Fibroblast of villous mesenchyme (primary cell): ENCODE data around the gene ZSCAN5A. TPM values are rescaled to one million over a fixed set of nuclear protein-coding genes. Genes with fewer than 3 reads are reported as not detected.

Experiments used
- DNase-seq: peaks from one replicate; pipeline ENCODE4 v3.0.0-alpha.2; 2010; ENCODE audit warnings: low read depth
- H3K4me3 ChIP-seq: 2 replicates; pipeline ENCODE4 v1.5.1; 2011; ENCODE audit warnings: low read depth, mild to moderate bottlenecking, low read length
- total RNA-seq: library from RNA; depleted of rRNA; stranded (reverse); fragments of >200 nt; gene quantifications from 2 replicates; pipeline ENCODE4 v1.2.3, GENCODE V29; 2012
- TF ChIP-seq, protein P1 (sequence below): IDR thresholded peaks from 2 replicates; pipeline ENCODE4 v1.5.1; 2012; ENCODE audit warnings: low read depth, mild to moderate bottlenecking, low read length; ENCODE audit not compliant: insufficient read depth

Gene ZSCAN5A
- total RNA-seq, 1 donor: 6.5 TPM

DNA sequence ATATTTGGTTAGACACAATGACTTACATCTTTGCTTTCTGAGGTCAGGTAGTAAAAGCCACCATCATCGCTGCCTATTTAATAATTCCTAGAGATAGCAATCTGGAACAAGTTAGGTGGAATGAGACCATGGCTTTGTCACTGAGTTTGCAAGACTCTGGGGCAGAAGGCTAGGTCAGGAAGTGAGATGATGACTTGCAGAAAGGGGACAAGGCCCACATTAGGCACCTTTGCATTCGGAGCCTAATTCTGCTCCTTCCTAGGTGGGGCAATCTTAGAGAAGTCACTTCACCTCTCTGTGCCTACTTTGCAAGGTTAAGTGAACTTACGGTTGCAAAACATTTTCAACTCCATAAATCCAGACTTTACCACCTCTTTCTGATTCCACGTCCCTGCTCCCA lies 31.8 kb downstream of the ZSCAN5A start:
- DNase-seq: no peak
- TF ChIP-seq, protein P1, sequence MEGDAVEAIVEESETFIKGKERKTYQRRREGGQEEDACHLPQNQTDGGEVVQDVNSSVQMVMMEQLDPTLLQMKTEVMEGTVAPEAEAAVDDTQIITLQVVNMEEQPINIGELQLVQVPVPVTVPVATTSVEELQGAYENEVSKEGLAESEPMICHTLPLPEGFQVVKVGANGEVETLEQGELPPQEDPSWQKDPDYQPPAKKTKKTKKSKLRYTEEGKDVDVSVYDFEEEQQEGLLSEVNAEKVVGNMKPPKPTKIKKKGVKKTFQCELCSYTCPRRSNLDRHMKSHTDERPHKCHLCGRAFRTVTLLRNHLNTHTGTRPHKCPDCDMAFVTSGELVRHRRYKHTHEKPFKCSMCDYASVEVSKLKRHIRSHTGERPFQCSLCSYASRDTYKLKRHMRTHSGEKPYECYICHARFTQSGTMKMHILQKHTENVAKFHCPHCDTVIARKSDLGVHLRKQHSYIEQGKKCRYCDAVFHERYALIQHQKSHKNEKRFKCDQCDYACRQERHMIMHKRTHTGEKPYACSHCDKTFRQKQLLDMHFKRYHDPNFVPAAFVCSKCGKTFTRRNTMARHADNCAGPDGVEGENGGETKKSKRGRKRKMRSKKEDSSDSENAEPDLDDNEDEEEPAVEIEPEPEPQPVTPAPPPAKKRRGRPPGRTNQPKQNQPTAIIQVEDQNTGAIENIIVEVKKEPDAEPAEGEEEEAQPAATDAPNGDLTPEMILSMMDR: no peak
- H3K4me3 ChIP-seq: no peak overlapping the region

DNA sequence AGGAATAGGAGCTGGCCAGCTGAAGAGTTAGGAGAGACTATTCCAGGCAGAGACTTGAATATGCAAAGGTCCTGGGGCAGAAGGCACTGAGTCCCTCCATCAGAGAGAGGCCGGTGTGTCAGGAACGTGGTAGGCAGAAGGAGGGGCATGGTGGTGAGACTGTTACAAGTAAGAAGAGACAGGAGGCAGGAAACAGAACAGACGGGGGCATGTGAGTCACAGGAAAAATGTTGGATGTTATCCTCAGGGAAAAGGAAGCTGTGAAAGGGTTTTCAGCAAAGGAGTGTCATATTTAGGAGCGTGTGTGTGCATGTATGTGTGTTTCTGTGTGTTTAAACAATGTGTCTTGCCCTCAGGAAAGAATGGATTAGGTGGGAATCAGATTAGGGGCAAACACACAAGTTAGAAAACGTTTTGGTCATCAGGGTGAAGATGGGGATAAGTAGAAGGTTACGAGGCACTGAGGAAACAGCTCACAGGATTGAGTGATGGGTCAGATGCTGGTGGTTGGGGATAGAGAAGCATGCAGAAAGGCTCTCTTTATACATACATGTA lies 41.0 kb downstream of the ZSCAN5A start:
- DNase-seq: peak; percentile 2
- TF ChIP-seq, protein P1: no peak
- H3K4me3 ChIP-seq: no peak overlapping the region

DNA sequence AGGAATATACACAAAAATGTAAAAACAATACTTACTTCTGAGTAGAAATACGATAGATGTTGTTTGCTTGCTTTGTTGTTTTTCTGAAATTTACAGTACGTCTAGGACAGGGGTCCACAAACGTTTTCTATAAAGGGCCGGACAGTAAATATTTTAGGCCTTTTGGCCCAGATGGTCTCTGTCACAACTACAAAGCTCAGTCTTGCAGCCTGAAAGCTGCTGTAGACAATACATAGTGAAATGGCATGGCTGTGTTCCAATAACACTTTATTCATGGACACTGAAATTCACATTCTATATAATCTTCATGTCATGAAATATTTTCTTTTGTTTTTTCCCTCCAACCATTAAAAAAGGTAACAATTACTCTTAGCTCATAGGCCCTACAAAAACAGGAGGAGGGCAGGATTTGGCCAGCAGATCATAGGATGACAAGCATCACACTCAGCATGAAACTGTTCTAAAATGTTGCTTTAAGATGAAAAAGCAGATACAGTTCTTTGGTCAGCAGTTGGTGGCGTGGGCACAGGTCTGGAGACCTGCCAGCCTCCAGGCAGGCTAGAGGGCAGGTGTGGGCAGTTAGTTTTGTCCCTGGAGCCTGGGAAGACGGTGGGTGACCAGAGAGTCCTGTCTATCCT lies 42.4 kb downstream of the ZSCAN5A start, which contains the start of gene EDDM13:
TSS of gene EDDM13 (plus strand) at position 588 of the 638 bp plus-strand sequence. CDS start 87 bp downstream, outside the sequence.
- no peak for DNase-seq
- H3K4me3 ChIP-seq: no peak within 1 kb of the TSS
- TF ChIP-seq, protein P1: no peak

DNA sequence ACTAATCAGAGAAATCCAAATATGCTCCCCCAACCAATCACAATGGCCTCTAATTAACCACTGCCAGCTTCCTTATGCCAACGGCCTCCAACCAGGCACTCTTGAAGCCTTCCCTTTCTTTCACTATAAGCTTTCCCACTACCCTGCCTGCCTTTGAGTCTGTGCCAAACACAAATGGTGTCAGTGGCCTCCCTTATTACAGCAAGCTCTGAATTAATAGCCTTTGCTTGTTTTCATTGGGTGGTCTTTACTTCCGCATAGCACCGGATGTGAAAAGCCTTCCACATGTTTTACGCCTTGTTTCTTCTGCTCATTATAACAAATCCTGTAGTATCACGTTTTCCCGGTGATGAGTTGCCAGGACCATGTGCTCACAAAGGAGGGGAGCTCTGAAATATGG lies 43.5 kb downstream of the ZSCAN5A start:
- DNase-seq: no peak
- TF ChIP-seq, protein P1: no peak
- H3K4me3 ChIP-seq: no peak overlapping the region

DNA sequence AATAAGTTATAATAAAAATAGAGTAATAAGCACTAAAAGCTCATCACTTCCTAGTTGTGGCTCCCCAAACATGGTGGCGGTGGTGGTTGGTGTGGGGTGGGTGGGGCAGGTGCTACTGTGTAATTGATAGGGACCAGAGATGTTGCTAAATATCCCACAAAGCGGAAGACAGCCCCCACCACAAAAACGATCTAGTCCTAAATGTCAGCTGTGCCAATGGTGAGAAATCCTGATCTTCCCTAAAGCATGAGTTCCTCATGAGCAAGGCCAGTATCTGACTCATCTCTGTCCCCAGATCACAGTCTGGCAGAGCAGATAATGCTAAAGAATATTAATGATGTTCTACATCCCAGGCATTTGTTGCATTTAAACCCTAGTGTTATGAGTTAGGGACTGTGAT lies 44.0 kb downstream of the ZSCAN5A start:
- DNase-seq: no peak
- no peak overlapping the region for H3K4me3 ChIP-seq
- TF ChIP-seq, protein P1: no peak

DNA sequence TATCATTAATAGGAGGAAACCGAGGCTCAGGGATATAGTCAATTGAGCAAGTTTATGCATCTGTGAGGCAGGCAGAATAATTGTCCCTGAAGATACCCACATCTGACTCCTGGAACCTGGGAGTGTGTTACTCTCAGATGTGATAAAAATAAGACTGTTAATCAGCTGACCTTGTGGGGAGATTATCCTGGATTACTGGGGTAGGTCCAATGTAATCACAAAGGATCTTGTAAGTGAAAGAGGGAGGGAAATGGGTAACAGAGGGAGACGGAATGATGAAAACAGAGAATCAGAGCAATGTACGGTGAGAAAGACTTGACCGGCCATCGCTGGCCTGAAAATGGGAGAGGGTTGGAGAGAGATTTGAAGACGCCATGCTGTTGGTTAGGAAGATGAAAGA lies 45.3 kb downstream of the ZSCAN5A start:
- peak; percentile 5 for DNase-seq
- H3K4me3 ChIP-seq: no peak overlapping the region
- TF ChIP-seq, protein P1: no peak
